HUES6 (cell line): ENCODE data around the gene TRABD2B.

Source experiments
- H3K27ac ChIP-seq: 2 replicates; pipeline ENCODE4 v1.7.0; 2013; ENCODE audit warnings: low read depth, mild to moderate bottlenecking, low read length, inconsistent platforms
- H3K27me3 ChIP-seq: 2 replicates; pipeline ENCODE4 v1.6.1; 2013; ENCODE audit warnings: low read length; ENCODE audit not compliant: control insufficient read depth, insufficient read depth
- H3K36me3 ChIP-seq: 2 replicates; pipeline ENCODE4 v1.6.1; 2013; ENCODE audit warnings: low read length; ENCODE audit not compliant: control insufficient read depth, insufficient read depth
- H3K4me1 ChIP-seq: 2 replicates; pipeline ENCODE4 v1.6.1; 2013; ENCODE audit warnings: low read length; ENCODE audit not compliant: control insufficient read depth, insufficient read depth
- H3K4me3 ChIP-seq: 2 replicates; pipeline ENCODE4 v1.5.1; 2013; ENCODE audit warnings: low read depth, low read length
- H3K9ac ChIP-seq: one replicate; pipeline ENCODE4 v1.6.1; 2013; ENCODE audit warnings: mild to moderate bottlenecking, low read length
- H3K9me3 ChIP-seq: 2 replicates; pipeline ENCODE4 v1.6.1; 2013; ENCODE audit warnings: low read depth, low read length; ENCODE audit not compliant: control insufficient read depth, insufficient read depth

Gene TRABD2B

DNA sequence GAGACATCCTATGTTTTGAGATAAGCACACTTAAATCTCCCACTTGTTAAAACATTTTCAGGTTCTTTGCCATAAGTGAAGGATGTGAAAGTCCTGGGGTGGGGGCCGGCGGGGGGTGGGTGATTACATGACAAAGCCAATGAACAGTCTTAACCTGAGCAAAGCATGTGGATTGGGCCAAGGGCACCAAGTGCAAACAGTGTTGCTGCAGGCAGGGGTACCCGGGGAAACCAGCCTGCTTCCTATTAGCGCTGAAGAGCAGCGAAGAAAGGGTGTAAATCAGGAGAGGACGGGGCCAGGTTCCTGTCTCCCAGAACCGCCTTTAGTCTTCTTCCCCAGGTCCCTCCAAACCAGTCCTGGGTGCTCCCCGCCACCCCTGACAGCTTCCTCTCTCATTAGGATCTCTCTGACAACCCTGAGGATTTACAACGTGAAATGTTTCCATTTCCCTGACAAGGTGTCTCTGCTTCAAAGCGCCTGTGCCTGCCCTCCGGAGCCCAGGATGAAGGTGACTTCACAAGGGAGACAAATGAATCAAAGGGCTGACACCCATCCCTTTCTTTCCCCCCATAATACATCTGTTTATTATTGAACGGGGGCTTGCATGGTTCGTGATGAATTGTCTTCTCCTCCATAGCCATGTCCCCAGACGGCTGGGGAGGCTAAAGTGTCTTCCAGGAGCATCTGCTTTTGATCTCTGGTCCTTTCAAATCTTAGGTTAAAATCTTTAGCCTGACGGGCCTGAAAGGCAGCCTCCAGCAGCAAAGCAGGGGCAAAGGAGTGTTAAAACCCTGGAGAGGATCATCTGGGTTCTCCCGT lies 109.5 kb downstream of the TRABD2B start:
- Histone ChIP-seq H3K27me3 (peaks cover 16% of the 10 kb centered on the region; the same call in 1 of the 2 replicates), H3K4me3 (no peak overlapping the region), H3K27ac (no peak overlapping the region), H3K36me3 (no peaks in the 10 kb centered on the region), H3K4me1 (peaks cover 11% of the 10 kb centered on the region), H3K9me3 (no peaks in the 10 kb centered on the region), H3K9ac (no peak overlapping the region)

DNA sequence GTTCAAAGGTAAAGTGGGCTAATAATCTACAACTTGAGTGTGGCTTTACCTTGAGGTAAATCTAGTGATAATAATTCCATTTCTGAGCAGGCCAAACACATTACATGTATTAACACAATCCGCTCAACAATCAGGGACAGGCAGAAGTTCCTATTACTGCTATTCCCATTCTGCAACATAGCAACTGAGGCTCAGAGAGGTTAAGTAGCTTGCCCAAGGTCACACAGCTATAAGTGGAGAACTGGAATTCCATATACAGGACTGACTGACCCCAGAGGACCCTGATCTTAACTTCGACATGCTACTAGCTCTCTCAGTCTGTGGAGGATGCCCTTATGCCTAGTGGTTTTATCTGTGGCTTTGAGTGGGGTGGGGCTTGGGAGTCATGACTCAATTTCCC lies 110.1 kb downstream of the TRABD2B start:
- Histone ChIP-seq H3K9ac (no peak overlapping the region), H3K9me3 (no peaks in the 10 kb centered on the region), H3K27me3 (peaks cover 16% of the 10 kb centered on the region; the same call in 1 of the 2 replicates), H3K4me3 (no peak overlapping the region), H3K27ac (no peak overlapping the region), H3K4me1 (peaks cover 11% of the 10 kb centered on the region), H3K36me3 (no peaks in the 10 kb centered on the region)

DNA sequence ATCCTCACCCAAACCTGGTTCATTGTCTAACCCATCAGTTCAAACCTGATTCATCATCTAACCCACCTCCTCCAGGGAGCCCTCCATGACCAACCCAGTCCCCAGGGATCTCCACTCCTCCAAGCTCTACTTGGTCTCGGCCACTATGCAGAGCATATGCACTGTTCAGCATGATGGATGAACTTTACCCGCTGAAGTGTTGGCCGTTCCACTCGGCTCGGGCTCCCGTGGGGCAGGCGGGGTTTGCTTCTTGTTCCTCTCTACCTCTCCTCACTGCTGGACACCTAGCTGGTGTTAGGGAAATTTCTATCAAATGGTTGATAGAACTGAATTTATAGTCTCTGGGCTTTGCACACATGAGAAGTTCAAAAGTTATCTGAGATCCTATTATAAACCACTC lies 111.0 kb downstream of the TRABD2B start:
- Histone ChIP-seq H3K9me3 (no peaks in the 10 kb centered on the region), H3K9ac (no peak overlapping the region), H3K4me1 (peaks cover 11% of the 10 kb centered on the region), H3K27ac (no peak overlapping the region), H3K27me3 (peaks cover 16% of the 10 kb centered on the region; the same call in 1 of the 2 replicates), H3K36me3 (no peaks in the 10 kb centered on the region), H3K4me3 (no peak overlapping the region)

DNA sequence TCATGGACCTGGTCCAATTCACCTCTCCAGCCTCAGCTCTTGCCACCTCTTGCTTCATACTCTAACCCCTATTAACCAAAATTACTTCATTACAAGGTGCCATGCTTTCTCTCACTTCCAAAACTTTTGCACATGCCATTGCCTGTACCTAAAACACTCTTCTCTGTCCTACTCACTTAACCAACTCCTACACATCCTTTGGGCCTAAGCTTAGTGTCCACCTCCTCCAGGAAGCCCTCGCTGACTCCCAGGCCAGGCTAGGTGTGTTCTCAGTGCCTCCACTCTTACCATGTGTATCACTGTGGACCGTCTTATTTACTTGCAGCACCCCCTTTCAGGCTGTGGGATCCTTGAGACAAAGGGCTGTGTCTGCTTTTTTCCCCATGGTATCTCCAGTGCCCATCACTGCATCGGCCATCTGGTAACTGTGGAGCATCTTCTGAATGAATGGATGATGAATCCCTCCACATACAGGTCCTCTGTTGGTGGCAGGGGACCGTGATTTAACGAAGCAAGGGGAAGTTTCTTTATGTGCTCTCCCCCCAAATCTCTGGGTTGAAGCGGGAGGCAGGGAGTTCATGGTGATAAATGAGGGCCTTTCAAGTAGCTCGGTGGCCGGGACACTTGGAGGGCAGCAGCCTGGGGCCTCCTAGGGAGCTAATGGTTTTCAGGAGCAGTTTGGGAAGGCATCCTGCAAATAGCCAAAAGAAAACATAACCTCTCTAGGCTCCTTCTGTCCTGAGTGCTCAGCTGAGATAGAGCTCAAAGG lies 111.9 kb downstream of the TRABD2B start:
- Histone ChIP-seq H3K27ac (no peak overlapping the region), H3K4me3 (no peak overlapping the region), H3K9me3 (no peaks in the 10 kb centered on the region), H3K36me3 (no peaks in the 10 kb centered on the region), H3K4me1 (peaks cover 11% of the 10 kb centered on the region), H3K27me3 (peaks cover 16% of the 10 kb centered on the region; the same call in 1 of the 2 replicates), H3K9ac (no peak overlapping the region)

DNA sequence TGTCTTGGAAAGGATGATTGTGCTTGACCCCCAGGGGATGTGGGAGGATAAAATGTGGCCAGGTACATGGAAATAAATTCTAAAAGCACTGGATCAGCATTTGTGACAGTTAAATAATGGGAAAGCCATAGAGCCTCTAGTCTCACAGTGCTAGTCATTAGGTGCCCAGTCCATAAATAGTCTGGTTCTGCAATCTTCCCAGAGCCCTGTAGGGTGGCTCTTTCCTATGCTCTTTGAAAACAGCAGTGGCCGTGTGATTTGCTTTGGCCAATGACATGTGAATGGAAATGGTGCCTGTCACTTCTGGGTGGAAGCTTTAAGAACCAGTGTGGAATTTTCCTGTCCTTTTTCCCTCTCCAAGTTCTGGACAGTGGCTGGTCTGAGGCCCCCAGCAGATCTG lies 113.2 kb downstream of the TRABD2B start:
- no peak overlapping the region for H3K27ac ChIP-seq
- no peak overlapping the region for H3K4me3 ChIP-seq
- no peak overlapping the region for H3K9ac ChIP-seq
- H3K27me3 ChIP-seq, result peaks cover 7% of the 10 kb centered on the region; the same call in 1 of the 2 replicates
- H3K9me3 ChIP-seq, result no peaks in the 10 kb centered on the region
- peaks cover 11% of the 10 kb centered on the region for H3K4me1 ChIP-seq
- no peaks in the 10 kb centered on the region for H3K36me3 ChIP-seq

DNA sequence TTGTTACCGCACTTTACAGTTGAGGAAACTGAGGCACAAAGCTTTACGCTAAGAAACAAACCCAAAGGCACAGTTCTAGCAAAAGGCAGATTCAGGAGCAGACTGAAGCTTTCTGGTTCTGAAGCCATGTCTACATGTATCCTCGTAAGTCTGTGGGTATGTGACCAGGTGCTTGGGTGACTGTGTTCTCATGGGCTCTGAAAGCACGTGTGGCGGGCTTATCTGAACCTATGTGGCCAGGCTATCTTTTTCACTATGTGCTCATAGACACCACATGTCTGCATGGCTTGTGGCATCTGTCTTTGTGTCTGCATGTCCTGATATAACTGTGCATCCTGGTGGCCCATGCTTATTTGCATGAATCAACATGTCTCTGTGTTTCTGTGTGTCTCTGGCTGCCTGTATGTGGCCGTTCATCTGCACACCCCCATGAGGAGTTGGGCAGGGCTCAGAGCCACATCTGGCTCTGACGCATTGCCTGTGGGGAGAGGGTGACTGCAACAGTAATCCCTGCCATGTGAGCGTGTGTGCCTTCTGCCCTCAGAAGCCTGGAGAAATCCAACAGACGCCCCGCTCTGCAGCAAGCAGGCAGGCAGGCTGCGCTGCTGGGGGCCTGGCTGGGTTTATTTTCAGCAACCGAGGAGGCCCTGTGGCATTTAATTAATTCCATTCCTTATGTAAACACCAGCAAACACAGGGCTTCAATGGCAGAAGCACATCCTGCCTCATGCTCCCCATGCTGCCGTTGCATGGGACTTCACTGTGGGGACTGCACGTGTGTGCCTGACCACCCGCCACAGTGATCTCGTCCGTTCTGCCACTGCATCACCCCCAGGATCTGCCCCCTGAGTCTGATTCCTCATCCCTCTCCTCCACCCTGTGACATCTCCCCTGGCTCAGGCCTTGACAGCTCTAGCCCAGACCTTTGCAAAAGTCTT lies 115.4 kb downstream of the TRABD2B start:
- Histone ChIP-seq H3K27ac (no peak overlapping the region), H3K4me1 (no peaks in the 10 kb centered on the region), H3K4me3 (no peak overlapping the region), H3K9me3 (no peaks in the 10 kb centered on the region), H3K27me3 (no peaks in the 10 kb centered on the region), H3K9ac (no peak overlapping the region), H3K36me3 (no peaks in the 10 kb centered on the region)

DNA sequence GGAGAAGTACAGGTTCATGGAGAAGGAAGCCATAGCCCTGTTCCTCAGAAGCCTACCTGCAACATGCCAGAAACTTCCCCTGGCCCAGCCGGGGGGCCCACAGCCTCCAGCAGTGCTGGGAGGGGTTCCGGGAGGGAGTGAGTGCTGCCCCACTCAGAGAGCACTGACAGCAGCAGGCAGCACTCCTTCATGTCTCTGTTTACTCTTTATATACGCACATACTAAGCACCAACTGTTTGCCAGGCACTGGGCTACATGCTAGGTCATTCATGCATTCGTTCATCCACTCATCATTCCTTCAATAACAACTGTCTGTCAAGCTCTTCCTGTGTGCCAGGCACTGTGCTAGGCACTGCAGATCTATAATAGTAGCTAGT lies 120.6 kb downstream of the TRABD2B start:
- H3K27ac ChIP-seq, result no peak overlapping the region
- H3K4me3 ChIP-seq, result no peak overlapping the region
- peaks cover 6% of the 10 kb centered on the region; the same call in 1 of the 2 replicates for H3K4me1 ChIP-seq
- H3K27me3 ChIP-seq, result no peaks in the 10 kb centered on the region
- no peaks in the 10 kb centered on the region for H3K36me3 ChIP-seq
- no peaks in the 10 kb centered on the region for H3K9me3 ChIP-seq
- no peak overlapping the region for H3K9ac ChIP-seq

DNA sequence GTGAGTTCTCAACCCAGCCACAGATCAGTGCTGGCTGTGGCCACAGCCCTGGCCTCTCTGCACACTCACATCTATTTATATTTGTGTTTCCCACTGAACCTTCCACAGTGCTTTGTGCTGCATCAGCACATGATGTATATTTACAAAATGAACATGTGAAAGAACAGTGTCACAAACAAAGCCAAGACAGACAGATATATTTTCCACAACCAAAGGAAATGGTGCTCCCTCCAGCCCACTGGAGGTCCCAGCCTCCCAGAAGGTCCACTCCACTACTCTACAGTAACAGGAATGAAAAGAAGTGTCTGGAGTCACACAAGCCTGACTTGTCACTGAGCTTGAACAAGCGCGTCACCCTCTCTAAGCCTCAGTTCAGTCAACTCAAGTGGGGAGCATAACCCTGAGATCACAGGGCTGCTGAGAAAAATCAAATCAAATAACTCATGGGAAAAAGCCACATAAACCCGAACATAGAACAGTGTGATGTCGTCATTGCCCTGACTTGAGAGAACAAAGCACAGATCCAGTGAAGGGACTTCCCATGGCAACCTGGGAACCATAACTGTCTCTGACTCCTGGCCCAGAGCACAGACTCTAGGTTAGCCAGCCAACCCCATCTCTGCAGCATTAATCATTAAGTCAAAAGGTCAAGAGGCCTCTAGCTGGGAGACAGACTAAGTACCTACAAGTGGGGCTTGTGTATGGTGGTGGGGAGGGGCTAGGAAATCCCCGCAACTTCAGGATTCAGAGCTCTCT lies 121.2 kb downstream of the TRABD2B start:
- no peak overlapping the region for H3K9ac ChIP-seq
- H3K4me3 ChIP-seq, result no peak overlapping the region
- H3K9me3 ChIP-seq, result no peaks in the 10 kb centered on the region
- H3K27me3 ChIP-seq, result no peaks in the 10 kb centered on the region
- H3K36me3 ChIP-seq, result no peaks in the 10 kb centered on the region
- H3K27ac ChIP-seq, result no peak overlapping the region
- peaks cover 6% of the 10 kb centered on the region; the same call in 1 of the 2 replicates for H3K4me1 ChIP-seq

DNA sequence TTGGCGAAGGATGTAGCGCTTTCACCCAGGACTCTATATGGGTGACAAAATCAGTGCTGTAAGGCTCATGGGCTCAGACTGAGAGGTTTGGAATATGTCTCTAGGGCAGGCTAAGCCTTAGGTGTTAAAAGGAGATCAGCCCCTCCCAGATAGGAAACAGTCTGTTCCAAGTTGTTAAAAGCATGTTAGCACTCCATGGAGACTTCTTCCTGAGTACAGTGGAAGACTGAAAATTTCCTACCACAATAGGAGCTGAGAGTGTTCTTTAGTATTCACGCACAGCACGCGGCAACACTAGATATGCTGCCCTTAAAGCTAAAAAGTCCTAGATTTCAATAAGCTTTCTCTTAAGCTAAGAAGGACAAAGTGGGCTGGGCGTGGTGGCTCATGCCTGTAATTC lies 122.1 kb downstream of the TRABD2B start:
- Histone ChIP-seq H3K4me3 (no peak overlapping the region), H3K9ac (no peak overlapping the region), H3K9me3 (no peaks in the 10 kb centered on the region), H3K27ac (no peak overlapping the region), H3K27me3 (no peaks in the 10 kb centered on the region), H3K36me3 (no peaks in the 10 kb centered on the region), H3K4me1 (peaks cover 6% of the 10 kb centered on the region; the same call in 1 of the 2 replicates)

DNA sequence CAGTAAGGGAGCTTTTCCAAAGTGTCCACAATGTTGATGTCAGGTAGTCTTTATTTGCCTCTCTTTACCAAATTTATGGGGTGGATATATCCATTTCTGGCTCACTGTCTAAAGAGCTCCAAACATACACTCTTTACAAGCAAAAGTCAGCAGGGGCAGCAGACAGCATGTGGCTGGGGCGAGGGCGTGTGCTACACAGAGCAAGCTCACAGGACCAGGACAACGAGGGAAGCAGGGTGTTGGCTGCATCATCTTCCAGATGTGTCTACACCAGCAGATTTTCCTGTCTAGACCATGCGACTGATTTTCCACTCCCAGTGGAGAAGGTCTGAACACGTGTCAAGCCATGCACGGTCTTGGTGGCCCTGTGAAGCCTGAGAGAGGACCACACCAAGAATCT lies 123.8 kb downstream of the TRABD2B start:
- Histone ChIP-seq H3K9me3 (0 out of 2 replicates have a peak, but pooled peaks cover 5% of the 10 kb centered on the region), H3K27me3 (no peaks in the 10 kb centered on the region), H3K36me3 (no peaks in the 10 kb centered on the region), H3K27ac (no peak overlapping the region), H3K9ac (no peak overlapping the region), H3K4me1 (peaks cover 6% of the 10 kb centered on the region; the same call in 1 of the 2 replicates), H3K4me3 (no peak overlapping the region)
